Urothelium cell line (cell line): ENCODE results near the gene ZDHHC1.

Source experiments
- DNase-seq: peaks from one replicate; pipeline ENCODE4 v3.0.0; 2011; ENCODE audit warnings: low spot score, mixed read lengths
- FAIRE-seq: peaks from 2 replicates; lab custom pipeline; 2011; peaks lifted over from hg19 to GRCh38; lab: Jason Lieb, UNC

The ZDHHC1 gene

DNA sequence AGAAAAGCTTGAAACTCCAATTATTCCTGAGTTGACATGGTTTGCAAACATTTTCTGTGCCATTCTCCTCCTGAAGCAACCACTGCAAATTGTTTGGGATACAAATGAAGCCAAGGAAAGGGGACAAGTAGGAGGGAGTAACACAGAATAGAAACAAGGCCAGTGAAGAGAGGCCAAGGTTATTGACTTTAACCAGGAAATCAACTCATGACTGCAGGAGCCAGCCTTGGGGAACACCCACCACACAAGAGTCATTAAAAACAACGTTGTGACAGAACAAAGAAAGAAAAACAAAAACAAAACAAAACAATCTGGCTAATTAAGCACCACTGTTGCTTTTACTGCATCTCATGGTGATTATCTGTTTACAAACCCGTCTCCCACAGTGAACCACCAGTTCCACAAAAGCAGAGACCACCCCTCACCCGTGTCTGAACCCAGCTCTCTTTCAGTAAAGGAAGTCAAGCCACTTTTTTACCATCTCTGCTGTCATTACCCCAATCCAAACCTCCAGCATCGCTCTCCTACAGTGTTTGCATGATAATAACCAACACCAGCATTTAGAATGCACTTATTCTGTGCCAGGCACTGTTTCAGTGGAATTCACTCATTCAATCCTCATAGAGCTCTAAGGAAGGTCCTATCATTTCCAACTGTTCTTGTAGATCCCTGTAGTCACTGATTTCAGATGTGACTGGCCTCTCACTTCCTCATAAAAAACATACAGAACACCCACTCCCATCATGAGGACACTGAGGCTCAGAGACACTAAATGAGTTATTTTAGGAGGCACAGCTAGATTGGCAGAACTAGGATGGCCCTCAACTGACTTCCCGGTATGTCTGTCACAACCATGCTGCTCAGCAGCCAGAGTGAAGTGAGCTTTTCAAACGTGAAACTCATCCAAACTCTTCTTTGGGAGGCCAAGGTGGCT, 2.0 kb downstream of the ZDHHC1 start:
- DNase-seq (no peak), FAIRE-seq (no peak)

- FAIRE-seq (no peak), DNase-seq (no peak)
Observed at GRCh38 chr16:67412294-67412693, 4.0 kb downstream of the ZDHHC1 start.

DNA sequence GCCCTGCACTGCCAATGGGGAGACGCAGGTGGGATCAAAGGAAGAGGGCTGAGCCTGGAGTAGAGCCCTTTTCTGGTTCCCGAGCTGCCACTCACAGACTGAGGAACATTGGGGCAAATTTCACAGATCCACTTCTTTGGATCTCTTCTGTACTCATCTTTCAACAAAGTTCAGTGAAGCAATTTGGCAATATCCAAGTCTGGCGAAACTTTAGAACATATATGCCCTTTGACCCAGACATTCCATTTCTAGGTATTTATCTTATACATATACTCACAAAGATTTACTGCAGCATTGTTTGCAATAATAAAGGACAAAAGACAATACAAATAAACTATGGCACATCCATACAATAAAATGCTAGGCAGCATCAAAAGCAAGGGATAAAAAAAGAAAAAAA, 4.9 kb downstream of the ZDHHC1 start:
- FAIRE-seq: no peak

DNA sequence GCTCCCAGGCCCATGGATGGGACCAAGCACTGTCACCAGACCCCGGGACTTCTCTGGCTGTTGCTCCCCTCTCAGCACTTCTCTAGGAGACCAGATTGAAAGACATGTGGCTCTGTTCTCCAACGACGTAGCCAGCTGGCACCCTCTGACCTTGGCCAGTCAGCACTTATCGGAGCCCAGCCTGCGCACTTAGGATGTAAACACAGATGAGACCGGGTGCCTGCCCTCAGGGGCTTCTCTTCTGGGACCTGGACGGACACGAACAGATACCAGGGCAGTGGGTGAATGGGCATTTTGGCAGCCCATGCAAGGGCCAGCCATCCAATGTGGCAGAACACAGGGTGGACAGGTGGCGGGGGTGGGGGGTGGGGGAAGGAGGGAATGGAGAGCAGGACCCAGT, 6.6 kb downstream of the ZDHHC1 start:
- no peak for DNase-seq
- no peak for FAIRE-seq

More for the DNA sequence above, 4.9 kb downstream of the ZDHHC1 start:
- DNase-seq: no peak

DNA sequence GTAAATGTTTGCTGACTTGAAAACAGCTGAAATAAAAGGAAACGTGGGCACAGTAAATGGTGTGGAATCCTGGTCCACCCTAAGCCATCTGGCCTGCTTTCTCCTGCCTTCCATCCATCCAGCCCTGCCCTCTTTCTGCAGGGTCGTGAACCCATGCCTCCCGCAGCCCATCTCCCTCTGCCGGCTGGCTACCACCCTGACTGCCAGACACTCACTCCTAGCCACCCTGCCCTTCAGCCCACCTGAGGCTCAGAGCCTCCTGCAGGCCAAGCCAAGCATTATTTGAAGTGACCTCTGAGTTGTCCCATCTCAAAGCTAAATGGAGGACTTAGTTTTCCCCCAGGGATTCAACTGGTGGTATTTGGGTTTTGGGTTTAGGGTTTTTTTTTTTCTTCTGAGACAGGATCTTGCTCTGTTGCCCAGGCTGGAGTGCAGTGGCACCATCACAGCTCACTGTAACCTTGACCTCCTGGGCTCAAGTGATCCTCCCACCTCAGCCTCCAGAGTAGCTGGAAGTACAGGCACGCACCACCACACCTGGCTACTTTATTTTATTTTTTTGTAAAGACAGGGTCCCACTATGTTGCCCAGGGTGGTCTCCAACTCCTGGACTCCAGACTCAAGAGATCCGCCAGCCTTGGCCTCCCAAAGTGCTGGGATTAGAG, 8.4 kb downstream of the ZDHHC1 start:
- no peak for FAIRE-seq
- DNase-seq: no peak

GRCh38 chr16:67407176-67407787, 9.0 kb downstream of the ZDHHC1 start:
- DNase-seq (no peak), FAIRE-seq (no peak)

- FAIRE-seq: peak; percentile 30
- peak; percentile 24 for DNase-seq
Observed at GRCh38 chr16:67406111-67406971, 9.9 kb downstream of the ZDHHC1 start.

DNA sequence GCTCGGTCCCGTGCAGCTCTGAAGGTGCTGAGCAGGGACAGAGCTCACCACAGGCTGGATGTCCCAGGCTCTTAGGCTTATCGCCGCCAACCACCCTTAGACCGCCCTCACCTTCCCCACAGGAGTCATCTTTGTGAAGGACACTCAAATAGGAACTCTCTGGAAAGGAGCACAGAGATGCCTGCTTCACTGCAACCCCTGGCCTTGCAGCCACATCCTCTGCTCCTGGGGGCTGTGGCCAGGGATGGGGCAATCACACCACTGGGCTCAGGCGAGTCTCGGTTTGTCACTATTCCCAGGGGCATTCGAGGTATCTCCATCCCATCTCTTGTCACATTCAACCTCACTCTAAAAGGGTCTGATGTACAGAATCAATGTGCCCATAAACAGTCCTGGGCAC, 10.9 kb downstream of the ZDHHC1 start:
- no peak for FAIRE-seq
- no peak for DNase-seq

DNA sequence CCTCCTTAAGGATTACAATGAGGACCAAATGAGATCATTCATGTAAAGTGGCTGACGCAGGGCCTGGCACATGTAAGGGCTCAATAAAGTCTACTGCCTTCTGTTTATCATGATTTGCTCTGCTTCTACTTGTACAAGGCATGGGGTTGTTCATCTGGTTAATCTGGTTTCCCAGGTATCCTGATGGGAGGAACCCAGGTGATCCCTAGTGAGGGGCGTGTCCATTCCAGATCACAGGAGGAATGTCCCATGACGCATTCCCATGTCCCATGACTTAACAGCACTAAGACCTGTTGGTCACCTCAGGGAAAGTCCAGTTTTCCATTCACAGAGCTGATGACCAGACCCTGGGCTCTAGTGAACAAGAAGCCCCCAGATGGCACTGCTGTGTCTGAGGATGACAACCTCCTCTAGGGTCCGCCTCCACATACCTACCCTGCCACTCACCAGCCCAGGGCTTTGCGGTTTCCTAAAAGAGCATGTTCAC, 11.5 kb downstream of the ZDHHC1 start:
- DNase-seq (no peak), FAIRE-seq (no peak)

GRCh38 chr16:67403976-67404555, 12.2 kb downstream of the ZDHHC1 start:
- FAIRE-seq (no peak), DNase-seq (no peak)

- DNase-seq (no peak), FAIRE-seq (no peak)
Observed at GRCh38 chr16:67400901-67401300, 15.4 kb downstream of the ZDHHC1 start.

DNA sequence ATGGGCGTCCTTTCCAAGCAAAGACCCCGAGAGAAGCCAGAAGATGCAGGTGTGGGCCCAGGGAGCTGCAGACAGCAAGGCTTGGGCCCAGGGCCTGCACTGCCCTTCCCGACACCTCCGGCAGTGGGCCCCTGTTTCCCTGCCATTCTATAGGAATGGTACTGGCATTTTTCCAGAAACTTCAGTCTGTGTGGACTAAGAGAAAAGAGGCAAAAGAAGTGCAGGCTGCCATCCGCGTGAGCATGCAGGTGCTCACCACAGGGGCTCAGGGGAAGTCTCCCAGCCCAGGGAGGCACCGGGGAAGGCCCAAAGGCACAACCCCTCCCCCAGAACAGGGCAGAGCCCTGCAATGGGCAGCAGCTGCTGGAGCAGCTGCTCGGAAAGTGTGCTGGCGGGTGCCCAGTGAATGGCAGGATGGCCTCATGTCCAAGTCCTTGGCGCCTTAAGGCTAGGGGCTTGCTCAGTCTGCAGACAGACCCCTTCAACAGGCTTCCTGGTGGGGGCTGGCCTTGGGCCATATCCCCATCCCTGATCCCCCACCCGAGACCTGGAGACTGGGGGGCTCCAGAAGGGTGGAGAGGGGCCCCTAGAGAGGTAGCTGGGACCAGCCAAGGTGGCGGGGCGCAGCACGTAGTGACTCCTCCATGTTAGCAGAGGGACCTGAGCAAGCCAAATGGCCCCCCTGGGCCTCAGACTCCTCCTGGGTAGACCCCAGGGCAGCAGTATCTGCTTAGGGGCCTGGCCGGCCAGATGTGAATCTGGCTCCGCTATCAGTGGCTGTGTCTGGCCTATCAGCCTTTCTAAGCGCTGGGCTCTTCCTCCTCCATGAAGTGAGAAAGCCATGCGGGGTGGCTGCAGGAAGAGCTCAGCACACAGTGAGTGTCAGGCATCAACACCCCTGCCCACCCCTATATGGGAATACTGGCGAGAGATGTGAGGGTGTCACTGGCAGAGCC, 16.2 kb downstream of the ZDHHC1 start:
- DNase-seq (no peak), FAIRE-seq (no peak)

DNA sequence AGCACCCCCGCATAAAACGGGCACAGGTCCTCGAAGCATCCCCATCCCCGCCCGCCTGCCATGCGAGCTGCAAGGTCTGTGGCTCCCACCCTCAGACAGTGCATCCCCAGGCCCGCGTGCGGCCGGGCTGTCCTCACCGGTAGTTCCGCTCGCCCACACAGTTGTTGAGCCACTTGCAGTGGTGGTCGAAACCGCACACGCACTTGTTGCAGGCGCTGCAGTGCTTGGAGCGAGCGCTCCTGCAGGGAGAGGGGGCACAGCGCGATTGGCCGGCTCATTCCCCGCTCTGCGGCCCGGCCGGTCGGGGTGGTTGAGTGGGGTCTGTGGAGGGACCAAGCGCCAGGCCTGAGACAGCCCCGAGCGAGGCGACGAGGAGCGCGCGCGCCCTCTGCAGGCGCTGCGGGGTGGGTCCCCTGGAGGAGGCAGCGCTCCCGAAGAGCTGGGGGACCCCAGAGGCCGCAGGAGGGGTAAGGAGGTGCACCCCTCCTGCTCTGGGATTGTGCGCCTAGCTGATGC, 17.0 kb downstream of the ZDHHC1 start:
- FAIRE-seq (no peak), DNase-seq (no peak)

DNA sequence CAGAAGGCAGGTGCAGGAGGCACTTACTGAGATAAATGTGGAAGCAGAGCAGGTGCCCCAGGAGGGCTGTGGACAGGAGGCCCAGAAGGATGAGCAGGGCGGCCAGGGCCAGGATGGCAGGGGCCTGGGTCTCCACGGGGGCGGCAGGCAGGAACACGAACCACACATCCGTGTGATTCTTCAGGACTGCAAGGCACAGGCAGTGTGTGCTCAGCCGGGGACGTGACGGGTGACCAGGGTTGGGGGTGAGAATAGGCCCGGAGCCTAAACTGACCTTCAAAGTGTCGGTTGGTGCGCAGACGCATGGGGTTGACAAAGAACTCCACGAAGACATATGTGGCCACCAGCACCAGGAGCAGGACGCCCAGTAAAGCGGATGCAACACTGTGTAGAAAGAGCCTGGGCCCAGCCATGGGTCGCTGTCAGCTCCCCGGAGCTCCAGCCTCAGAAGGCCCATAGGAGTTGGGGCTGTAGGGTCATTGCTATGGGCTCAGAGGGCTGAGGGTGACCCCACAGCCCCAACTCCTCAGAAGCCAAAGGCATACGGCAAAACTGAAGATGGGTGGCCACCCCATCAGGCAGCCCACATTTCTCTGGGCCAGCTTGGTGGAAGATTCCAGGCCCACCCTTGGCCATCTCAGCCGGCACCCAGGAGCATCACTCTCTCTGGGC, 17.6 kb downstream of the ZDHHC1 start:
- no peak for FAIRE-seq
- DNase-seq: no peak

DNA sequence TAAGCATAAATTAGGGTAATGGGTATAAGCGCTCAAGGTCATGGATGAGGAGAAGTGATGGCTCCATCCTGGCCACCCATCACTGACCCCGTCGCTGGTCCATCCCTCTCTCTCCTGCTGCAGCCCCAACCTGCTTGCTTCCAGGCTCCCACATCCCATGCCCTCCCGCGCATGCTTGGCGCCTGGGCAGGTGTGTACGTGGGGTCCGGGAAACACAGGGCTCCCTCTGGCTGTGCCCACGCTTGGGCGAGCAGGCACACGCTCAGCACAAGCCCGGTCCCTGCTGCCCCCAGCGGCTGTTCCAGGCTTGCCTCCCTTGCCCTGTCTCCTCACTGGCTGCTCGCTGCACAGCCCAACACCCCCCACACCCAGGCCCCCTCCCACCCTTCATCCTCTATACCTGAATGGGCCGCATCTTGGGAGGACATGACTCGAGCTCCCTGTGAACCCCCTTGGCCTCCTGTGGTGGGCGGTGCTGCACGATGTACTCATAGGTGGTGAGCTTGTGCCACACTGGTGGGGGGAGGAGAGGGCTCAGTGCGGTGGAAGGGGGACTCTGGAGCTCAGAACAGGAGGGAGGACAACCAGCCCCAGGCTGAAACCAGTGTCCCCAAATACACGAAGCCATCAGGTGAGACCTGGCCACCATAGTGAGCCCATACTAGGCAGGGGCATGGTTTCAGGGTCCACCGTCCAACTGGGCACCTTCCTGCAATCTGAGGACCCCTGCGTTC, 18.3 kb downstream of the ZDHHC1 start:
- no peak for DNase-seq
- FAIRE-seq: no peak

GRCh38 chr16:67397036-67397801, 19.1 kb downstream of the ZDHHC1 start:
- no peak for FAIRE-seq

More at GRCh38 chr16:67397036-67397801, 19.1 kb downstream of the ZDHHC1 start:
- DNase-seq: no peak
